GM18499 (cell line): ENCODE measurements around the gene MAPK8IP3.
"Not testable (repeated sequence)": the region's sequence is repeated elsewhere in the genome, so short reads cannot be mapped to it uniquely, and the experiment has no call there.

Experiments used
- ATAC-seq: cut with Tn5 transposase; IDR thresholded peaks from one replicate; pipeline ENCODE4 v1.9.1; 2021; ENCODE audit warnings: moderate number of reproducible peaks; ENCODE audit not compliant: insufficient read depth, unreplicated experiment

The MAPK8IP3 gene

DNA sequence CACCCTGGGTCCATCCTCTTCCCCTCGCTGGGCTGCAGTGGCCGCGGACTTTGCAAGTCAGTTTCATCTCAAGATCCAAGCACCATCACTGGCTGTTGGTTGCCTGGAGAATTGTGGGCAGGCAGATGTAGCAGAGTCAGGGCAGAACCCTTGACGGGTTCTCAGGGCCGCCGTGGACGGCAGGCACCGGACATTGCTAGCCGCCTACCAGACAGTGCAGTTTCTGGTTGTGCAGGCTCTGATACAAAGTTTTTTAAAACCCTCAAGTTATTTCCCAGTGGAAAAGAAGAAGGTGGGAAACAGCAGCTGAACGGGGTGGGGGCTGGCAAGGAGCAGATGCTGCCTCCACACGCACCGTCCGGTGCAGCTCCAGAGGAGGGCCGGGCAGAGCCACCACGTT lies 3.4 kb downstream of the MAPK8IP3 start:
- no peak for ATAC-seq

DNA sequence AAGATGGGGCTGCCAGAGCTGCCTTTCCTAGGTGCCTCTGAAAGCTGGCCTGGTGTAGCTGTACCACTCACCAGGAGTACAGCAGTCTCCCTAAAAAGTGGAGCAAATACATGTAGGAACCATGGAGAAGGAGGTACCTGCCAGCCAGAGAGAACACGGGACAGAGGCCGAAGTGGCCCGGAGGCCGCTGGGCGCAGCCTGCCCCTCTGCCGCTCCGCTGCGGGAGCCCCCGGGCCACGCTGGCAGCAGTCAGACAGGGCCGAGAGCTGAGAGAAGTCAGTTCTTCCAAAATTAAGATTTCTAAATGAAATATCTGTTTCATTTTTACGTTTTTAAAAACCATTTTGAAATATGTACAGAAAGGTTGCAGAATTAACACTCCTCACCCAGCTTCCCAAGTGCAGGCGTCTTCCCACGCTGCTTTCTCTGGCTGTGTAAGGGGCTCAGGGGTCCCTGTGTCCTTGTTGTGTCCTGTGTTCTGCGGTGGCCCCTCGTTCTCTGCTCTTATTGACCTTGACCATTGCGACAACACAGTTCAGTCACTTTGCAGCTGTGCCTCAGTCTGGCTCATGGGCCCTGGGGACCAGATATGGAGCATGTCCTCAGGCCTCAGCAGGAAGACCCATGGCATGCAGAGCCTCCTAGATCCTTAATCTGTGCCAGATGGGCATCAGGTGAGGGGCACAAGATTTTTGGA lies 5.0 kb downstream of the MAPK8IP3 start:
- ATAC-seq = no peak

DNA sequence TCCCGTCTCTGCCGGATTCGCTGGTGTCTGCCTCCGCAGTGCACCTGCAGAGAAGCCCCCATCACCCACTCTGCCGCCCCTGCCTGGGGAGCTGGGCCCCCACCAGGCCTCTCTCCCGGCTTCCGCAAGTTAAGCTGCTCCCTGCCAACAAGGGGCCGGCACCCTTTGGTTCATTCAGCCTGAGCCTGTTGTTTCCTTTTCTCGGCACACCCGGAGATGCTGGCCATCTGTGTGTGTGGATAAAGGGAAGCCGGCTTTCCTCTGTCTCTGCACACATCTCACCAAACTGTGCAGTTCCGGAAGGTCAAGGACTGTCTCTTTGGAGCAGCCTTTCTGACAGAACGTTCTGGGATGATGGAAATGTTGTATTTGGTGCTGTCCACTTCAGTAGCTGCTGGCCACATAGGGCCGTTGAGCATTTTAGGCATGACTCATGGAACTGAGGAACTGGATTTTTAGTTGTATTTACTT lies 6.8 kb downstream of the MAPK8IP3 start:
- ATAC-seq = no peak

DNA sequence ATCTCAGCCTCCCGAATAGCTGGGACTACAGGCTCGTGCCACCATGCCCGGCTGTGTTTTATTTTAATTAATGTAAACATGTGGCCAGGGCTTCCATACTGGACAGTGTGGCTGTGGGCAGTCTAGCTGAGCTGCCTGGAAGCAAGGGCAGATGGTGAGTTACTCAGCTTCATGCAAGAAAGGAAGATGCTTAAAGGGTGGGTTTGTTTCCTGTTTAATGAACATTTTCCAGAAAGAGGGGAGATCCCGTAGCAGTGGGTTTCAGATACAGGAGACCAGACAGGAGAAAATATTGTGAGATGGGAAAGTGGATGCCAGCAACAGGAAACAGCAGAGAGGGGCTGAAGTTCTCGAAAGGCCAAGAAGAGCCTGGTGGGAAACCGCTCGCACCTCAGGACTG lies 7.3 kb downstream of the MAPK8IP3 start:
- no peak for ATAC-seq

DNA sequence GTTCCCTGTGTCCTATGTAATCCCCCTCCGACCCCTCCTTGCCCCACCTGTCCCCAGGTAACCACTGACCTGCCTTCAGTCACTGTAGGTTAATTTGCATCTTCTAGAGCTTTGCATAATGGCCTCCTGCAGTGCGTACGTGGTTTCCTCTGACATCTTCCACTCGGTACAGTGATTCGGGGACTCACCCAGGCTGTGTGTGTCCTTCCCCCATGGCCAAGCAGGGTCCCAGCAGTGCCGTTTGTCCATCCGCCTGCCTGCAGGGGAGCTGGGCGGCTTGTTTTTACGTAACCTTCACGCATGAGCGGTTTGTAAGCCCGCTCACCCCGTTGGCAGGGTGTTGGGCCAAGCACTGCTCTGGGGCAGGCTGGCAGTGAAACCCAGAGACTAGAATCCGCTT lies 7.9 kb downstream of the MAPK8IP3 start:
- no peak for ATAC-seq

DNA sequence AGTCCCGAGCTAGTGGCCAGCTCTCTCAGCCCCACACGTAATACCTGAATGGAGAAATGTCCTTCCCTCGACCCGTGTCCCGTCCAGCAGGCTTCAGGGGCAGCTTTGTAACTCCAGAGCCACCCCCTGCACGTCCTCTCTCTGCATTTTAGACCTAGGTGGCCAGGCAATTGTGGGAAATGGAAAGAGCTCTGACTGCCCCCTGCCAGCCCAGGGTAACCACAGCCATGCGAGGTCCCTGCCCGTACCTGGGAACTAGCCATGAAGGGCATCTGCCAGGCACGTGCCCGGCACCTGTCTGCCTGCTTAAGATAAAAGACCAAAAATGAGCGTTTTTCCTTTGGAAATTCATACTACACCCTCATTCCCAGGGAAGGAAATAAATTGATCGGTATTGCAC lies 9.2 kb downstream of the MAPK8IP3 start:
- no peak for ATAC-seq

DNA sequence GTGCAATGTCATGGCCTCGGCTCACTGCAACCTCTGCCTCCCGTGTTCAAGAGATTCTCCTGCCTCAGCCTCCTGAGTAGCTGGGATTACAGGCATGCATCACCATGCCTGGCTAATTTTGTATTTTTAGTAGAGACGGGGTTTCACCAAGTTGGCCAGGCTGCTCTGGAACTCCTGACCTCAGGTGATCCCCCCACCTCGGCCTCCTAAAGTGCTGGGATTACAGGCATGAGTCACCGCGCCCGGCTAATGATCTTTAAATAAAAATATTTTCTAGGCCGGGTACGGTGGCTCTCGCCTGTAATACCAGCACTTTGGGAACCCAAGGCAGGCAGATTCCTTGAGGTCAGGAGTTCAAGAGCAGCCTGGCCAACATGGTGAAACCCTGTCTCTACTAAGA lies 12.2 kb downstream of the MAPK8IP3 start:
- ATAC-seq = not testable (repeated sequence)

DNA sequence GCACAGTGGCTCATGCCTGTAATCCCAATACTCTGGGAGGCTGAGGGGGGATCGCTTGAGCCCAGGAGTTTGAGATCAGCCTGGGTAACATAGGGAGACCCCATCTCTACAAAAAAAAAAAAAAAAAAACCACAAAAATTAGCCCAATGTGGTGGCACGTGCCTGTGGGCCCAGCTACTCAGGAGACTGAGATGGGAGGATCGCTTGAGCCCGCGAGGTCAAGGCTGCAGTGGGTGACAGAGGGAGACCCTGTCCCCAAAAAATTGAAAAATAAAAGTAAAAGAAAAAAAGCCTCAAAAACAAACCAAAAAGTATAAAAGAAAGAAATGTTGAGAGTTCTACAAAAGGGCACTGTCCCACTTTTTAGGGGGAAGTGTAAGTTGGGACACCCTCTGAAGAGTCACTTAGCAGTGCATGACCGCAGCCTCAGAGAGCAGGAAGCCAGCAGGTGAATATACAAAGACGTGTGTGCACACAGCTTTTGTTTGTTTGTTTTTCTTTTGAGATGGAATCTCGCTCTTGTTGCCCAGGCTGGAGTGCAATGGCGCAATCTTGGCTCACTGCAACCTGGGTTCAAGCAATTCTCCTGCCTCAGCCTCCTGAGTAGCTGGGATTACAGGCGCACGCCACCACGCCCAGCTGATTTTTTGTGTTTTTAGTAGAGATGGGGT lies 13.7 kb downstream of the MAPK8IP3 start:
- ATAC-seq = not testable (repeated sequence)

DNA sequence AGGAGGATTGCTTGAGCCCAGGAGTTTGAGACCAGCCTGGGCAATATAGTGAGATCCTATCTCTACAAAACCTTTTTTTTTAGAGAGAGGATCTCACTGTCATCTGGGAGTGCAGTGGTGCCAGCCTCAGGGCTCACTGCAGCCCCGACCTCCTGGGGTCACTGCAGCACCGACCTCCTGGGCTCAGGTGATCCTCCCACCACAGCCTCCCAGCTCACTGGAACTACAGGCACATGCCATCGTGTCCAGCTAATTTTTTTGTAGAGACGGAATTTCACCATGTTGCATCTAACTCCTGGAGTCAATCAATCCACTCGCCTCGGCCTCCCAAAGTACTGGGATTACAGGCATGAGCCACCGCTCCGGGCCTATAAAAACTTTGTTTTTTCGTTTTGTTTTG lies 15.4 kb downstream of the MAPK8IP3 start:
- ATAC-seq = no peak

DNA sequence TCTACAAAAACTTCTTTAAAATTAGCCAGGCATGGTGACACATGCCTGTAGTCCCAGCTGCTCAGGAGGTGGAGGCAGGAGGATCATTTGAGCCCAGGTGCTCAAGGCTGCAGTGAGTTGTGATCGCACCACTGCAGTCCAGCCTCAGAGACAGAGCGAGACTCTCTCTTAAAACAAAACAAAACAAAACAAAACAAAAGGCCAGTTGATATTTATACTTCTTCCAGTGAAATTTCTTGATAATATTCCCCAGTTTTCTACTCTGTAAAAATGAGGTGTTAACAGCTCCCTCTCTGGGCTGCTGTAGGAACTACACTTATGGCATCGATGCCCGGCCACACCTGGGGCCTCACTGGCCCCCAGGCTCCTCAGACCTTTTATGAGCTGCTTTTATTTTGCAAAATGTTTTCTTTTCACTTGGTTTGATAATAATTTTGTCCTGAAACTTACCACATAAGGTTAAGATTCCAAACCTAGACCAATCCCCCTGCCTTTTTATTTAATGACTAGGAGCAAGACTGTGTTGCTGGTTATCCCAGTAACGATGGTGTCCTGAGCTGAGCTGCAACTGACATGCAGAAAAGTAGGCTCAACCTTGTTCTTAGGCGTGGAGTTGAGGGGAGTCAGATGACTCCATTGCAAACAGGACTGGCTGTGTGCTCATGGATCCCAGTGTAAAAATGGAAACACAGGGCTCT lies 17.6 kb downstream of the MAPK8IP3 start:
- no peak for ATAC-seq

DNA sequence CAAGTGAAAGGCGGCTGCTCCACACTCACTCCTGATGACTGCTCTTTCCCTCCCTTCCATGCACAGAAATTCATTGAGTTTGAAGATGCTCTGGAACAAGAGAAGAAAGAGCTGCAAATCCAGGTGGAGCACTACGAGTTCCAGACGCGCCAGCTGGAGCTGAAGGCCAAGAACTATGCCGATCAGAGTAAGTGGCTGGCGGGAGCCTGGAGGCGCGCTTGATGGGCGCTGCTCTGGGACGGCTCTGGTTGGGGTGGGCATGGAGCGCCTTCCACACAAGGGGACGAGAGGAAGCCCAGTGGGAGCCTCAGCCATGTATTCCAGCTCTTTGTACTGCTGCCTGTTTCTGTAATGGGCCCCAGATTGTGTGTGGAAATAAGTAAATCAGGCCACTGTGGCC lies 18.5 kb downstream of the MAPK8IP3 start:
- no peak for ATAC-seq

DNA sequence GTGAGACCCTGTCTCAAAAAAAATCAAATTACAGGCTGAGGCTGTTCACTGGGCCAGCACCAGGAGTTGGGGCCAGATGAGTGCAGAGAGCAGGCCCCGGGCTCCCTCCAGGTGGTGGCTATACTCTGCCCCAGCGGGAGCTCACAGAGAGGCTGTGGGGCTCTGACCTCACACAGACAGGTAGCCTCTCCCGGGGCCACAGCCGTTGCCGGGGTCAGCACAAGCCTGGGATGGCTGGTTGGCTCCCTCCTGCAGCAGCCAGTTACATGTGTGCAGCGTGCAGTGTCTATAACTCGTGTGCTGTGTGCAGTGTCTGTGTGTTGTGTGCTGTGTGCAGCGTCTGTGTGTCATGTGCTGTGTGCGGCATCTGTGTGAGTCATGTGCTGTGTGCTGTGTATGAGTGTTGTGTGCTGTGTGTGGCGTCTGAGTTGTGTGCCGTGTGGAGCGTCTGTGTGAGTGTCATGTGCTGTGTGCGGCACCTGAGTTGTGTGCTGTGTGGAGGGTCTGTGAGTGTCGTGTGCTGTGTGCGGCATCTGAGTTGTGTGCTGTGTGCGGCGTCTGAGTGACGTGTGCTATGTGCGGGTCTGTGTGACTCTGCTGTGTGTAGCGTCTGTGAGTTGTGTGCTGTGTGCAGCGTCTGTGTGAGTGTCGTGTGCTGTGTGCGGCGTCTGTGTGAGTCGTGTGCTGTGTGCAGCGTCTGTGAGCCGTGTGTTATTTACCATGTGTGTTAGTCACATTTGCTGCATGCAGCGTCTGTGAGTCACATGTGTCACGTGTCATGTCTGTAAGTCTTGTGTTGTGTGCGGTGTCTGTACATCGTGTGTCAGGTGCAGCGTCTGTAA lies 20.9 kb downstream of the MAPK8IP3 start:
- no peak for ATAC-seq

DNA sequence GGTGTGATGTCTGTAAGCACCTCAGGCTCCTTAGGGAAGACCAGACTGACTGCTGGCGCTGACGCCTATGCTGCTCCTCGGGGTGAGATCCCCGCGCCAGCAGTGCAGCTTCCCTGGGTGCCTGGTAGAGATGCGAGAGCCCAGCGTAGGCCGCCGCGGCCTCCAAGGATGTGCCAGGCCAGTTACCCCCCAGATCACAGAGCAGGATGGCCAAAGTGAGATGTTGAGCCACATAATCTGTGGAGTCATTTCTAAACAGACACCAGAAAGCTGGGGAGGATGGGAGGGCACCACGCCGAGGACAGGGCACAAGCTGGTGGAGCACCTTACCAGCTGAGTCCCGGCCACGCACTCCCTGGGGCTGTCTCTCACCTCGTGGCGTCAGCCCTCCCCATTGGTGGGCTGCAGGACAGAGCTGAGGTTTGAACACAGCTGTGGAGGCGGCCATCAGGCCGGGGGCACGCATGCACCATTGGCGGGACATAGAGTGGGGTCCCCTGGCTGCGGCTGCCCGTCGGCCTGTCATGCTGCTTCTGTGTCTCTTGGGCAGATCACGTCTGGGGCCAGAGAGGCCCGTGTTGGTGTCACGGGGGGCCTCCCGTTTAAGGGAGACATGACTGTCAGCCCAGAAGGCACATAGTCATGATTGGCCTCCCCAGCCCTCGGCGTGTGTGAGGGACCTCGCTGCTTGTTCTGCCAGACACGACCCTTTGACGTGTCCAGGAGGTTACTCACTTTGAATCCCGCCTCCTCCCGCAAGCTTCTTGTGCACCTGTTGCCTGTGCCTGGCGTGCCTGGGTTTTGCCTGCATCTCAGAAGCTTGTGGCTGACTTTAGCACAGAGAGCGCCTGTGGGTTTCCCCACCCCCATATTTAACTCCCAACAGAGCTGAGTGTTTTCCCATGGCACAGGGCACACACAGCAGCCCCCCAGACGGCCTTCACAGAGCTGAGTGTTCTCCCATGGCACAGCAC lies 21.9 kb downstream of the MAPK8IP3 start:
- ATAC-seq = no peak

DNA sequence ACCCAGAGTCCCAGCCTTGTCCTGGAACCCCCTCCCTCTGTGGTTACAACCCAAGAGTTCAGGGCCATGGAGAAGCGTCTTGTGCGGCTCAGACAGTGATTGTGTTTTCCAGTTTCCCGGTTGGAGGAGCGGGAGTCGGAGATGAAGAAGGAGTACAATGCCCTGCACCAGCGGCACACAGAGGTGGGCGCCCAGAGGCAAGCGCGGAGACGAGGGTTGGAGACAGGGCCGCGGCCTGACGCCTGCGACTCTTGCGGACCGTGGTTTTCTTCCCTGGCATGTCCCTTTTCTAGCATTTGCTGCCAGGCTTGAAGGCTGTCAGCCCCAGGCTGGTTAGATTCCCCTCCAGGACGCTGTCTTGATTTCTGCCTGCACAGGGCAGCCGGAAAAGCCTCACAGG lies 23.0 kb downstream of the MAPK8IP3 start:
- no peak for ATAC-seq

DNA sequence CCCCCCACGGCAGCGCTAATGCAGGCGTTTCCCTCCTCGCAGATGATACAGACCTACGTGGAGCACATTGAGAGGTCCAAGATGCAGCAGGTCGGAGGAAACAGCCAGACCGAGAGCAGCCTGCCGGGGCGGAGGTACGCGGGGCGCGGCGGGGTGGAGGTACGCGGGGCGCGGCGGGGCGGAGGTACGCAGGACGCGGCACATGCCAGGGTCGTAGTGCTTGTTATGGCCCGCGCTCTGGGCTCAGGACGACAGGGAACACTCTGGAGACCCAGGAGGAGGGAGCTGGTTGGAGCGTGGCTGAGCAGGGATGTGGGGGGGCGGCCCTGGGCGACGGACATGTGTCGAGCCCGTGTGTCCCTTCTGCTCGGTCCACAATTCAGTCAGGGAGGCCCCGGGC lies 23.4 kb downstream of the MAPK8IP3 start:
- no peak for ATAC-seq

DNA sequence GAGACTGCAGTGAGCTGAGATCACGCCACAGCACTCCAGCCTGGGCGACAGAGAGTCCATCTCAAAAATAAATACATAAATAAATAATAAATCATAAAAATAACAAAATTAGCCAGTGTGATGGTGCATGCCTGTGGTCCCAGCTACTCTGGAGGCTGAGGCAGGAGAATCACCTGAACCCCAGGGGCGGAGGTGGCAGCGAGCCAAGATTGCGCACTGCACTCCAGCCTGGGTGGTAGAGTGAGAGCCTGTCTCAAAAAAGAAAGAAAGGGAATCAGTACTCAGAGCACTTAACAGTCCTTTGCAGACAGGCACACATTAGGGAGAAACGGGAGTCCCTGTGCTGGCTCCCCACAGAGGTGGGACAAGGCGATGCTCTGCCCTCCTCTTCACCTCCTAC lies 25.1 kb downstream of the MAPK8IP3 start:
- no peak for ATAC-seq

DNA sequence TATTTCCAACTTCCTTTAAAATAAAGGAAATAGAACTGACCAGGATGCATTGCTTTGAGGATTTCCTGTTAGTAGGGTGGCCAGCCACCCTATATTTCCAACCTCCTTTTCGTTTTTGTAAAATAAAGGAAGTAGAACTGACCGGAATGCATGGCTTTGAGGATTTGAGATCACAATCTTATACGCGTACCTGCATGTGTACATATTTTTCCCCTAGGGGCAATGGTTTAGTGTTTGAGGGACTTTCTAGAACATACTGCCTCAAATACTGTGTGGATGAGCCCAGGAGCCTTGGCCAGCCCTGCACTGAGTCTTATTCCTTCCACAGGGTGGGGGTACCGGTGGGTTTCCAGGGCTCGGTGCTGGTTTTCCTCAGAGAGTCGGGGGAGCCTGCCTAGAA lies 25.6 kb downstream of the MAPK8IP3 start:
- no peak for ATAC-seq

DNA sequence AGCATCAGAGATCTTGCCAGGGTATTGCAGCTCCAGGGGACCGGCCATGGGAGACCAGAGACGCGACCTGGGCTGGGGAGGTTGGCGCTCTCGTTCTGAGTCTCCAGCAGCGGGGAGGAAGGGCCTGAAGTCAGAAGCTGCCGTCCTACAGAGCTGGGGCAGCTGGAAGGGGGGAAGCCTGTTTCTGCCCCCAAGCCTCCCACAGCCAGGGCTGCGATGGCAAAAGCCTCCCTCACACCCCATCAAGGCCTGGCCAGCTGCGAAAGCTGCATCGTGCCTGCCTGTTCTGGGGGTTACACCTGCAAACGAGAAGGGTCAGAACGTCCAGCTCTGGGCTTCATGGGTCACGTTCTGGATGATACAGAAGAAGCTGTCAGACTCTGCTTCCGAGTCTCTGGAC lies 26.1 kb downstream of the MAPK8IP3 start:
- ATAC-seq = no peak

DNA sequence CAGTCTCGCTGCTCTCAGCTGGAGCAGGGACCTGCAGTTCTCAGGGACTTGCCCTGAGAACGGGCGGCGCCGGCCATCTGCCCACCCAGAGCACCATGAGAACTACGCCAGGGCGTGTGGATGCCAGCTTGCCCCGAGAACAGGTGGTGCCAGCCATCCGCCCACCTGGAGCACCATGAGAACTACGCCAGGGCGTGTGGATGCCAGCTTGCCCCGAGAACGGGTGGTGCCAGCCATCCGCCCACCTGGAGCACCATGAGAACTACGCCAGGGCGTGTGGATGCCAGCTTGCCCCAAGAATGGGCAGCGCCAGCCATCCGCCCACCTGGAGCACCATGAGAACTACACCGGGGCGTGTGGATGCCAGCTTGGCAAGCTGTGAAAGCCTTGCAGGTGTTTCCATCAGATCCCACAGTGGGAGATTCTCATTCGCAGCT lies 26.6 kb downstream of the MAPK8IP3 start:
- ATAC-seq = not testable (repeated sequence)
